NB4 (cell line): ENCODE data around the gene EHMT1.
"Not testable (repeated sequence)": the region's sequence is repeated elsewhere in the genome, so short reads cannot be mapped to it uniquely, and the experiment has no call there.

Experiments
- DNase-seq: peaks from one replicate; pipeline ENCODE4 v3.0.0; 2010; ENCODE audit warnings: low read depth
- H3K4me3 ChIP-seq: one replicate; pipeline ENCODE4 v1.5.1; 2011; ENCODE audit warnings: mild to moderate bottlenecking, low read depth, low read length, moderate library complexity
- CTCF ChIP-seq: IDR thresholded peaks from one replicate; pipeline ENCODE4 v1.5.1; 2012; ENCODE audit warnings: low read depth, low read length
- MAX ChIP-seq: IDR thresholded peaks from 2 replicates; pipeline ENCODE4 v1.6.1; 2011; ENCODE audit warnings: low read depth, low read length
- MYC ChIP-seq: IDR thresholded peaks from 2 replicates; pipeline ENCODE4 v1.6.1; 2011; ENCODE audit warnings: low read depth, low read length
- POLR2A ChIP-seq: IDR thresholded peaks from 2 replicates; pipeline ENCODE4 v1.6.1; 2011; ENCODE audit warnings: mild to moderate bottlenecking; ENCODE audit not compliant: insufficient read length; ENCODE audit errors: extremely low read depth

Gene EHMT1

DNA sequence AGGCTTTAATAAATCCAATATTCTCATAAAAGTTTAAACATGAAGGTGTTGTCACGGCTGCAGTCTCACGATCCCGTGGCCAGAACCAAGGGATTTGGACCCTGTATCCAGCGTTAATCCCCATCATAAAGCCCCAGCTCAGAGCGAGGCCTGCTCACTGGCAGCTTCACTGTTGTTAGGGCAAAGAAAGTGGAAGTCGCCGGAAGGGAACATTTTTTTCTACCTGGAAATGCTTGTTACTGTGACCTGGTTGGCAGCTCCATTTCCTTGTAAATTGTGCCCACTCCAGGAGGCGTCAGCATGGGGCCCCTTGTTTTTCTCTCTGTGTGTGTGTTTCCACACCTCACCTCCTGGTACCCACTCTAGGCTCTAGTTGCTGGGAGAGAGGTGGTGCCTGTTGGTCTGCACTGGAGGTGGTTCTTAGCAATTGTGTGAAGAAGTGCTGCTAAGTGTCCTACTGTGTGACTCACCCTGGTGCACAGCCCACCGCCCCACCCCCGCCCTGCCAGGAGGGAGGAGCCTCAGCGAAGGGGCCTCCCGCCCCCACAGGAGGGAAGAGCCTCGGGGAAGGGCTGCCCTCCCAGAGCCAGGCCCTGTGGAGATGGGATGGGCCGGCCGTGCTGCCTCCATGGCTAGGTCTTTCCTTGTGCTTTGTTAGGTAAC, 105.1 kb downstream of the EHMT1 start:
- no peak overlapping the region for H3K4me3 ChIP-seq
- DNase-seq: no peak
- TF ChIP-seq MAX (no peak), CTCF (no peak), MYC (no peak), POLR2A (no peak)

DNA sequence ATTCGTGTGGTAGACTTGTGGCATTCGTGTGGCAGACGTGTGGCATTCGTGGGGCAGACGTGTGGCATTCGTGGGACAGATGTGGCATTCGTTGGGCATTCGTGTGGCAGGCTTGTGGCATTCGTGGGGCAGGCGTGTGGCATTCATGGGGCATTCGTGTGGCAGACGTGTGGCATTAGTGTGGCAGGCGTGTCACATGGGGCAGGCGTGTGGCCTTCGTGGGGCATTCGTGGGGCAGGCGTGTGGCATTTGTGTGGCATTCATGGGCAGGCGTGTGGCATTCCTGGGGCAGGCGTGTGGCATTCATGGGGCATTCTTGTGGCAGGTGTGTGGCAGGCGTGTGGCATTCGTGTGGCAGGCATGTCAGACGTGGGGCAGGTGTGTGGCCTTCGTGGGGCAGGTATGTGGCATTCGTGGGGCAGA, 106.0 kb downstream of the EHMT1 start:
- no peak overlapping the region for H3K4me3 ChIP-seq
- TF ChIP-seq MYC (no peak), CTCF (no peak), MAX (no peak), POLR2A (no peak)
- DNase-seq: no peak

DNA sequence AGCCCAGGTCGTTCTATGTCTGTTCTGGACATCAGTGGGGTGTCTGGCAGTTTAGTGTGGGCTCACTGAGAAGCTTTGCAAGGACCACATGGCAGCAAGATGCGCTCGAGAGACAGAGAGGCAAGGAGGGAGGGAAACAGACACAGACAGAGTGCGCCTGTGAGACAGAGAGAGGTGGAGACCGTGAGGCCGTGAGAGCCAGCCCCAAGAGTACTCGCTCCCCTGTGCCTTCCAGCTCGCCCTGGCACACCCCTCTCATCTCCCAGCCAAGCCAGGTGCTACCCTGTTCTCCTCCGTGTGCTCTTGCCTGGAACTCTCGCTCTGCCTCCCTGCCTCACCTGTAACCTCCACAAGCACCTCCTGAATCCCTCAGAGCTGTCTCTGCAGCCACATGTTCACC, 106.8 kb downstream of the EHMT1 start:
- H3K4me3 ChIP-seq: no peak overlapping the region
- TF ChIP-seq MYC: no peak
- no peak for TF ChIP-seq MAX
- TF ChIP-seq POLR2A: no peak
- TF ChIP-seq CTCF: no peak
- no peak for DNase-seq

DNA sequence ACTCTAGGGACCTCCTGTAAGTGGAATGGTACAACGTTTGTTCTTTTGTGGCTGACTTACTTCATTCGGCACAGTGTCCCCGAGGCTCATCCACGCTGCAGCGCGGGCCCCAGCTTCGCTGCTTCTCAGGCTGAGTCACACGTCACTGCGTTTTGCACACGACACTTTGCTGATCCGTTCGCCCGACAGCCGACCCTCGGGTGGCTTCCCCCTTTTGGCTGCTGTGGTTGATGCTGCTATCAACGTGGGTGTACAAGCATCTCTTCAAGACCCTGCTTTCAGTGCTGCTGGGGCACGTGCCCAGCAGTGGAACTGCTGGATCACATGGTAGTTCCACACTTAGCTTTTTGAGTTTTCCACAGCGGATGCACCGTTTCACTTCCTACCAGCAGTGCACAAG, 107.5 kb downstream of the EHMT1 start:
- H3K4me3 ChIP-seq, DNase-seq: not testable (repeated sequence)

- DNase-seq: no peak
- no peak overlapping the region for H3K4me3 ChIP-seq
- no peak for TF ChIP-seq POLR2A
- no peak for TF ChIP-seq MAX
- TF ChIP-seq CTCF: no peak
- no peak for TF ChIP-seq MYC
These were observed 108.0 kb downstream of the EHMT1 start for GRCh38 chr9:137726764-137727163.

GRCh38 chr9:137727716-137728115, 108.9 kb downstream of the EHMT1 start:
- no peak overlapping the region for H3K4me3 ChIP-seq
- TF ChIP-seq POLR2A: no peak
- no peak for TF ChIP-seq MAX
- no peak for TF ChIP-seq MYC
- no peak for TF ChIP-seq CTCF
- no peak for DNase-seq
